AG09309 (cell line): ENCODE measurements around the gene NOL4L.

Experiments
- DNase-seq: peaks from one replicate; pipeline ENCODE4 v3.0.0-alpha.2; 2010; ENCODE audit warnings: low read depth
- H3K4me3 ChIP-seq: 2 replicates; pipeline ENCODE4 v1.5.1; 2011; ENCODE audit warnings: mild to moderate bottlenecking, low read depth, low read length, moderate library complexity; ENCODE audit not compliant: control insufficient read depth
- CTCF ChIP-seq: IDR thresholded peaks from 2 replicates; pipeline ENCODE4 v1.5.1; 2011; ENCODE audit warnings: mild to moderate bottlenecking, low read depth, low read length, inconsistent platforms; ENCODE audit not compliant: insufficient read depth, control insufficient read depth; ENCODE audit errors: missing control alignments

Gene NOL4L

GRCh38 chr20:32575805-32576204 lies 9.3 kb downstream of the NOL4L start:
- H3K4me3 ChIP-seq = no peak overlapping the region
- DNase-seq = no peak
- no peak for TF ChIP-seq CTCF

DNA sequence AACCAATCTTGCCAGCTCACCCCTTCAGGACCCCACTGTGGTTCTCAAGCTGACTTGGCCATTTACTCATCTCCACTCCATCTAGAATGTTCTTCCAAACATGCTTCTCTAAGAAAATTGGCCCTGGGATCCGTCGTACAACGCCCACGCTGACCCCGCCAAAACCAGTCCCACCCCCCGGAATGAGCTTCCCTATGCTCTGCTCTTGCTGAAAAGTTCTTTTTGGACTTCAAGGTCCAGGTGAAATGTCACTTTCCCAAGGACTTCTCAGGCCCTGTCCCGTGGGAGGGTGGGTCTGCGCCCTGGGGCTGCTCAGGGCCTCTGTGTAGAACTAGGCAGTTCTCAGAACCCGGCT lies 9.9 kb downstream of the NOL4L start:
- TF ChIP-seq CTCF = no peak
- H3K4me3 ChIP-seq = no peak overlapping the region
- DNase-seq = no peak

- no peak for TF ChIP-seq CTCF
- no peak overlapping the region for H3K4me3 ChIP-seq
- DNase-seq = peak; percentile 44
Observed at GRCh38 chr20:32574296-32575226, 10.6 kb downstream of the NOL4L start.

- no peak for TF ChIP-seq CTCF
- no peak for DNase-seq
- no peak overlapping the region for H3K4me3 ChIP-seq
Observed at GRCh38 chr20:32573167-32573851, 11.8 kb downstream of the NOL4L start.

DNA sequence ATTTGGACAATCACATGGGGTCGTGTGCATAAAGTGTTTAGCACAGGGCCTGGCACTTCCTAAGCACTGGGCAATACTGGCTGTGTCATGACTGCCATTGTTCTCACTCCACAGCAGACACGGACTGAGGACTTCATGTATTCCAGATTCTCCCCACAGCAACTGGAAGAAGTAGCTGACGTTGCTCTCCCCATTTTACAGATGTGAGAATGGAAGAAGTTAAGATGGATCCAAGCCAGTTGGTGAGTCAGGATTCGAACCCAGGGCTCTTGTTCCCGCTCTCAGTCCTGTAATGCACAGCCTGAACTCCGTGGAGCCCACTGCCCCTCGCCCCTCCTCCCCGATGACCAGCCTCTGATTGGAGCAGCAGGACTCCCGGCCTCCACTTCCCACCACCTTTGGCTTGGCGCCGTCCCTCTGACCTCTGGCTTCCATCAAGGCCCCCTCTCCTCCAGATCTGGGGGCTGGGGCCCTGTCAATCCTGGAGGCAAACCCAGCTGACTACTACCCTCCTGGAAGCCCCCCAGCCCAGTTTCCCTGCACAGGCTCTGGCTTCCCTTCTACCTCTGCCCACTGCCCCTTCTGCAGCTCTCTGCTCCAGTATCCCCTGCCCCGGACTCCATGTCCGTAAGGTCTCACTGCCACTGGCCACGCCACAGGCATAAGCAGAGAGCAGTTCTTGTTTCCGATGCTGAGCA lies 12.7 kb downstream of the NOL4L start:
- TF ChIP-seq CTCF = no peak
- no peak for DNase-seq
- H3K4me3 ChIP-seq = no peak overlapping the region

GRCh38 chr20:32571566-32571965 lies 13.6 kb downstream of the NOL4L start:
- DNase-seq = no peak
- no peak for TF ChIP-seq CTCF
- H3K4me3 ChIP-seq = no peak overlapping the region
